Panc1 (cell line): ENCODE results near the gene TIGIT. TPM values are rescaled to one million over a fixed set of nuclear protein-coding genes. Genes with fewer than 3 reads are reported as not detected.

Source experiments
- ATAC-seq: fragments of 200-7000 bp; cut with Tn5 transposase; 2 replicates; pipeline ENCODE4 v1.9.1; 2020; ENCODE audit warnings: mild to moderate bottlenecking, moderate library complexity
- BruUV-seq: library from RNA; stranded (reverse); fragments of 400-500 nt; replicated peaks from 2 replicates; lab custom pipeline; 2021; lab: Mats Ljungman, UMichigan
- CTCF ChIA-PET: fragments of 300-600 bp; sonication (Branson Sonifier 250); formaldehyde crosslinking; loops from one replicate; lab custom pipeline; 2022; ENCODE audit warnings: antibody characterized with exemption; lab: Charles Lee
- POLR2A ChIA-PET: fragments of 300-600 bp; sonication (Branson Sonifier 250); formaldehyde crosslinking; loops from one replicate; lab custom pipeline; 2022; ENCODE audit warnings: antibody characterized with exemption; lab: Charles Lee
- DNase-seq: peaks from one replicate; pipeline ENCODE4 v3.0.0-alpha.2; 2010; ENCODE audit warnings: low read depth, low spot score
- H3K27ac ChIP-seq: 2 replicates; pipeline ENCODE4 v1.5.1; 2011; ENCODE audit warnings: mild to moderate bottlenecking, low read length, inconsistent platforms
- H3K27me3 ChIP-seq: fragments of 200-500 bp; sonication (Bioruptor generic); 2 replicates; pipeline ENCODE4 v1.6.0; 2014; ENCODE audit warnings: low read length, inconsistent platforms; ENCODE audit not compliant: control insufficient read depth, insufficient read depth
- H3K36me3 ChIP-seq: fragments of 200-500 bp; sonication (Bioruptor generic); 2 replicates; pipeline ENCODE4 v1.5.1; 2014; ENCODE audit warnings: inconsistent platforms, mild to moderate bottlenecking, low read length, moderate library complexity; ENCODE audit not compliant: control insufficient read depth, insufficient read depth
- H3K4me1 ChIP-seq: 2 replicates; pipeline ENCODE4 v1.5.1; 2011; ENCODE audit warnings: inconsistent platforms, mild to moderate bottlenecking, low read length, moderate library complexity; ENCODE audit not compliant: control insufficient read depth, insufficient read depth
- H3K4me3 ChIP-seq, 2 experiments: 2 replicates each; pipeline ENCODE4 v1.5.1; 2011 to 2012; ENCODE audit warnings: low read depth in 2 of 2, low read length in 2 of 2, mild to moderate bottlenecking in 2 of 2, inconsistent platforms in 1 of 2, moderate library complexity in 1 of 2
- H3K9me3 ChIP-seq: fragments of 200-500 bp; sonication (Bioruptor generic); 2 replicates; pipeline ENCODE4 v1.5.1; 2014; ENCODE audit warnings: low read depth, mild to moderate bottlenecking, inconsistent platforms, low read length, moderate library complexity; ENCODE audit not compliant: control insufficient read depth, insufficient read depth
- CTCF ChIP-seq: fragments of 450-650 bp; IDR thresholded peaks from 2 replicates; pipeline ENCODE4 v1.5.1; 2017; ENCODE audit warnings: mild to moderate bottlenecking
- POLR2AphosphoS5 ChIP-seq: IDR thresholded peaks from 2 replicates; pipeline ENCODE4 v1.6.1; 2012; ENCODE audit warnings: mild to moderate bottlenecking, low read depth, low read length, moderate library complexity
- SIN3A ChIP-seq: IDR thresholded peaks from 2 replicates; pipeline ENCODE4 v1.6.1; 2012; ENCODE audit warnings: low read depth, mild to moderate bottlenecking, low read length, moderate library complexity, borderline replicate concordance; ENCODE audit not compliant: insufficient read depth
- TCF7L2 ChIP-seq: IDR thresholded peaks from 2 replicates; pipeline ENCODE4 v1.6.1; 2011; ENCODE audit warnings: mild to moderate bottlenecking, low read depth, low read length, inconsistent platforms
- in situ Hi-C: cut with HindIII; loops from 2 replicates; pipeline ENCODE4 v1.10.0; 2016; ENCODE audit warnings: low sequenced_read_pairs, low pct_unique_long_range_greater_than_20kb
- intact Hi-C: fragments of 100-400 bp; cut with micrococcal nuclease; formaldehyde crosslinking; loops from one replicate; pipeline ENCODE4 v1.10.0; 2022; ENCODE audit not compliant: unreplicated experiment
- total RNA-seq: library from RNA; stranded (reverse); gene quantifications from one replicate; pipeline ENCODE4 v1.2.1, GENCODE V29; 2021; ENCODE audit not compliant: unreplicated experiment
- TF ChIP-seq, protein P1 (sequence below), 2 experiments: IDR thresholded peaks; 2 replicates each; pipeline ENCODE4 v1.6.1; 2011 to 2012; ENCODE audit warnings: low read depth in 2 of 2, control low read depth in 1 of 2, low read length in 1 of 2, mild to moderate bottlenecking in 1 of 2, moderate library complexity in 1 of 2; ENCODE audit not compliant: insufficient read depth in 1 of 2

The TIGIT gene
- total RNA-seq, 1 experiment from 2014 or later: not detected

DNA sequence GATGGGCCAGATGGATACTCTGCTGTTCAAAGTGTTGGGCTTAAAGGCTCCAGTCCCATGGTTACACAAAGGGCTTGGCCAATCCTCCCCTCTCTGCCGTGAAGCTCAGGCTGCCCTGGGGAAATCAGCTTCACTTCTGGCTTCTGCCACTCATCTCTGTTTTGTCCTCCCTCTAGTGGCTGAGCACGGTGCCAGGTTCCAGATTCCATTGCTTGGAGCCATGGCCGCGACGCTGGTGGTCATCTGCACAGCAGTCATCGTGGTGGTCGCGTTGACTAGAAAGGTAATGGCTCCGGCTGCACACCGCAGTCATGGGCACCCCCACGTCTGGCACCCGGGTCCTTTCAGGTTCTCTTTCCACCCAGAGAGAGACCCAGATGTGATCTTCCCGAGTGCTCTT, 5.6 kb downstream of the TIGIT start:
- in situ Hi-C loops (no loop called here), intact Hi-C loops (loop anchor here (5.0 kb wide), 1 partner anchor 147 kb away; no protein-coding TSS in a partner anchor)
- H3K27me3 ChIP-seq: no peaks in the 10 kb centered on the region; the same call in 1 of the 2 replicates
- ChIA-PET CTCF (interaction anchor here (0.6 kb wide), 1 partner anchor 133 kb away, joined by 3 read pairs; no protein-coding TSS in a partner anchor), POLR2A (no interaction called here)
- H3K27ac ChIP-seq: no peak overlapping the region
- ATAC-seq: peak; percentile 84
- no peak for DNase-seq
- no peak for TF ChIP-seq SIN3A
- peak; percentile 76 for TF ChIP-seq CTCF
- H3K9me3 ChIP-seq: no peaks in the 10 kb centered on the region
- no TSS peak for BruUV-seq
- H3K4me1 ChIP-seq: no peaks in the 10 kb centered on the region
- H3K36me3 ChIP-seq: no peaks in the 10 kb centered on the region
- no peak overlapping the region for H3K4me3 ChIP-seq

- no peak for TF ChIP-seq CTCF
- intact Hi-C loops (loop anchor here (5.0 kb wide), 1 partner anchor 148 kb away; no protein-coding TSS in a partner anchor), in situ Hi-C loops (no loop called here)
- ChIA-PET CTCF (no interaction called here), POLR2A (no interaction called here)
- BruUV-seq: no TSS peak
- no peaks in the 10 kb centered on the region for H3K9me3 ChIP-seq
- ATAC-seq (no peak), DNase-seq (no peak)
- no peak overlapping the region for H3K4me3 ChIP-seq
- H3K4me1 ChIP-seq: no peaks in the 10 kb centered on the region
- no peak overlapping the region for H3K27ac ChIP-seq
- H3K36me3 ChIP-seq: no peaks in the 10 kb centered on the region
- no peaks in the 10 kb centered on the region; the same call in 1 of the 2 replicates for H3K27me3 ChIP-seq
Observed at GRCh38 chr3:114299941-114300624, 6.3 kb downstream of the TIGIT start.

DNA sequence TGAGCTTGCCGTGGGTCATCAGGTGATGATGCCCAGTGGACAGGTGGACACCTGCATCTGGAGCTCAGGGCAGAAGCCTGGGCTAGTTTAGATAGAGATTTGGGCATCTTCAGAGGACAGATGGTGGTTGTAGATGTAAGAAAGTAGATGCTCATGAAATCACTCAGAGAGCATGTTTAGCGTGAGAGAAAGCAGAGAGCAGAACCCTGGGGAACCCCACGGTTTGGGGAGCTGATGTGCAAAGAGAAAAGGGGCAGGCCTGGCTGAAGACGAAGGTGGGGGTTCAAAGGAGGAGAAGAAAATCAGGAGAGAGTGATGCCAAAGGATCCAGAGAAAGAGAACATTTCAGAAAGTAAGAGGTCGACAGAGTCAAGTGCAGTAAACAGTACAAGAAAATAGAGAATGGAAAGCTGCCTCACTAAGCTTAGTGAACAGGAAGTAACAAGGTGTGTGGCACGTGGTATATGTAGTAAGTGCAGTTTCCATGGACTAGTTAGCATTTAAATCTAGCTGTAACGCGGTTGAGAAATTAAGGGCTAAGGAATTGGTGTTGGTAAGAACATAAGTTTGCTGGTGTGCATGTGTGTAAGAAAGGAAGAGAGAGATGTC, 13.5 kb downstream of the TIGIT start:
- Histone ChIP-seq H3K27me3 (no peaks in the 10 kb centered on the region; the same call in 1 of the 2 replicates), H3K4me3 (no peak overlapping the region), H3K36me3 (no peaks in the 10 kb centered on the region), H3K9me3 (no peaks in the 10 kb centered on the region), H3K27ac (no peak overlapping the region), H3K4me1 (no peaks in the 10 kb centered on the region)
- TF ChIP-seq TCF7L2 (no peak), CTCF (no peak), POLR2AphosphoS5 (no peak), SIN3A (no peak)
- TF ChIP-seq, protein P1, sequence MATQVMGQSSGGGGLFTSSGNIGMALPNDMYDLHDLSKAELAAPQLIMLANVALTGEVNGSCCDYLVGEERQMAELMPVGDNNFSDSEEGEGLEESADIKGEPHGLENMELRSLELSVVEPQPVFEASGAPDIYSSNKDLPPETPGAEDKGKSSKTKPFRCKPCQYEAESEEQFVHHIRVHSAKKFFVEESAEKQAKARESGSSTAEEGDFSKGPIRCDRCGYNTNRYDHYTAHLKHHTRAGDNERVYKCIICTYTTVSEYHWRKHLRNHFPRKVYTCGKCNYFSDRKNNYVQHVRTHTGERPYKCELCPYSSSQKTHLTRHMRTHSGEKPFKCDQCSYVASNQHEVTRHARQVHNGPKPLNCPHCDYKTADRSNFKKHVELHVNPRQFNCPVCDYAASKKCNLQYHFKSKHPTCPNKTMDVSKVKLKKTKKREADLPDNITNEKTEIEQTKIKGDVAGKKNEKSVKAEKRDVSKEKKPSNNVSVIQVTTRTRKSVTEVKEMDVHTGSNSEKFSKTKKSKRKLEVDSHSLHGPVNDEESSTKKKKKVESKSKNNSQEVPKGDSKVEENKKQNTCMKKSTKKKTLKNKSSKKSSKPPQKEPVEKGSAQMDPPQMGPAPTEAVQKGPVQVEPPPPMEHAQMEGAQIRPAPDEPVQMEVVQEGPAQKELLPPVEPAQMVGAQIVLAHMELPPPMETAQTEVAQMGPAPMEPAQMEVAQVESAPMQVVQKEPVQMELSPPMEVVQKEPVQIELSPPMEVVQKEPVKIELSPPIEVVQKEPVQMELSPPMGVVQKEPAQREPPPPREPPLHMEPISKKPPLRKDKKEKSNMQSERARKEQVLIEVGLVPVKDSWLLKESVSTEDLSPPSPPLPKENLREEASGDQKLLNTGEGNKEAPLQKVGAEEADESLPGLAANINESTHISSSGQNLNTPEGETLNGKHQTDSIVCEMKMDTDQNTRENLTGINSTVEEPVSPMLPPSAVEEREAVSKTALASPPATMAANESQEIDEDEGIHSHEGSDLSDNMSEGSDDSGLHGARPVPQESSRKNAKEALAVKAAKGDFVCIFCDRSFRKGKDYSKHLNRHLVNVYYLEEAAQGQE (IDR thresholded peaks at IDR 0.05; ENCODE audit: insufficient read depth in 1 of 2, low read depth in 2 of 2, low read length in 1 of 2): no peak
- in situ Hi-C loops: no loop called here
- DNase-seq (no peak), ATAC-seq (no peak)
- intact Hi-C loops: no loop called here
- POLR2A ChIA-PET: no interaction called here
- BruUV-seq: no TSS peak
- CTCF ChIA-PET: no interaction called here
